NCI-H345 treated with DMSO at 0.1 percent for 48 hours (cell line): ENCODE measurements around the gene RRP12.
"Not testable (repeated sequence)": the region's sequence is repeated elsewhere in the genome, so short reads cannot be mapped to it uniquely, and the experiment has no call there.

Experiments
- DNase-seq: peaks from one replicate; lab custom pipeline; 2025; ENCODE audit not compliant: unreplicated experiment; lab: John Stamatoyannopoulos, UW

RRP12 gene, protein sequence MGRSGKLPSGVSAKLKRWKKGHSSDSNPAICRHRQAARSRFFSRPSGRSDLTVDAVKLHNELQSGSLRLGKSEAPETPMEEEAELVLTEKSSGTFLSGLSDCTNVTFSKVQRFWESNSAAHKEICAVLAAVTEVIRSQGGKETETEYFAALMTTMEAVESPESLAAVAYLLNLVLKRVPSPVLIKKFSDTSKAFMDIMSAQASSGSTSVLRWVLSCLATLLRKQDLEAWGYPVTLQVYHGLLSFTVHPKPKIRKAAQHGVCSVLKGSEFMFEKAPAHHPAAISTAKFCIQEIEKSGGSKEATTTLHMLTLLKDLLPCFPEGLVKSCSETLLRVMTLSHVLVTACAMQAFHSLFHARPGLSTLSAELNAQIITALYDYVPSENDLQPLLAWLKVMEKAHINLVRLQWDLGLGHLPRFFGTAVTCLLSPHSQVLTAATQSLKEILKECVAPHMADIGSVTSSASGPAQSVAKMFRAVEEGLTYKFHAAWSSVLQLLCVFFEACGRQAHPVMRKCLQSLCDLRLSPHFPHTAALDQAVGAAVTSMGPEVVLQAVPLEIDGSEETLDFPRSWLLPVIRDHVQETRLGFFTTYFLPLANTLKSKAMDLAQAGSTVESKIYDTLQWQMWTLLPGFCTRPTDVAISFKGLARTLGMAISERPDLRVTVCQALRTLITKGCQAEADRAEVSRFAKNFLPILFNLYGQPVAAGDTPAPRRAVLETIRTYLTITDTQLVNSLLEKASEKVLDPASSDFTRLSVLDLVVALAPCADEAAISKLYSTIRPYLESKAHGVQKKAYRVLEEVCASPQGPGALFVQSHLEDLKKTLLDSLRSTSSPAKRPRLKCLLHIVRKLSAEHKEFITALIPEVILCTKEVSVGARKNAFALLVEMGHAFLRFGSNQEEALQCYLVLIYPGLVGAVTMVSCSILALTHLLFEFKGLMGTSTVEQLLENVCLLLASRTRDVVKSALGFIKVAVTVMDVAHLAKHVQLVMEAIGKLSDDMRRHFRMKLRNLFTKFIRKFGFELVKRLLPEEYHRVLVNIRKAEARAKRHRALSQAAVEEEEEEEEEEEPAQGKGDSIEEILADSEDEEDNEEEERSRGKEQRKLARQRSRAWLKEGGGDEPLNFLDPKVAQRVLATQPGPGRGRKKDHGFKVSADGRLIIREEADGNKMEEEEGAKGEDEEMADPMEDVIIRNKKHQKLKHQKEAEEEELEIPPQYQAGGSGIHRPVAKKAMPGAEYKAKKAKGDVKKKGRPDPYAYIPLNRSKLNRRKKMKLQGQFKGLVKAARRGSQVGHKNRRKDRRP (N-terminal part only)

DNA sequence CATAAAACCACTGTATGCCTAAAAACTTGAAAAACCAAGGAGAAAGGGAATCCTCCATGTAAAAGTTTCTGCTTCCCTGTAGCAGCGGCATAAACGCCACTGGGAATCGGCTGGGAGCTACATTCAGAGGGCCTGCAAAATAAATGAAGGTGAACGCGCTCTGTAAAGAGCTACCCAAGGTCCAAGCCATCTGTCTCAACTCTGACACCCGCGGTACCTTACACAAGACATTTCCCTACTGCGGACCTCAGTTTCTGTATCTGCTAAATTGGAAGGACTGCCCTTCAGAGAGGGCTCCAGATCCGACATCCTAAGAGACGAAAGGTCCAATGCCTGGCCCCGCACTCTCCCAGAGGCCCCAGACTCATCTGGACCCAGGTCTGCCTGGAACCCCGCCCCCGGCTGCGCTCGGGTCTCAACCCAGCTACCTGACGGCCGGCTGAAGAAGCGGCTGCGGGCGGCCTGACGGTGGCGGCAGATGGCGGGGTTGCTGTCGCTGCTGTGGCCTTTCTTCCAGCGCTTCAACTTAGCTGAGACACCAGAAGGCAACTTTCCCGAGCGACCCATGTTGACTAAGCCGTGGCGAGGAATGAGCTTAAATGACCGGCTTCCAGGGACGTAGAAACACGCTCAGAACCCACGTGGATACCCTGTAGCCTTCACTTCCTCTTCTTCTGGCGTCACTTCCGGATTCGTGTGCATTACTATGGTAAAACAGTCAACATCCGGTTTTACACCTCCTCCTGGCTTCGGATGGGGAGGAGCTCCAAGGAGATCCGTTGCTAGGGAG is at the start of gene RRP12:
RRP12 (minus strand) TSS at position 676 of the 790 bp plus-strand sequence; CDS start at position 567, 109 bp downstream.
- DNase-seq, result peak; percentile 84

DNA sequence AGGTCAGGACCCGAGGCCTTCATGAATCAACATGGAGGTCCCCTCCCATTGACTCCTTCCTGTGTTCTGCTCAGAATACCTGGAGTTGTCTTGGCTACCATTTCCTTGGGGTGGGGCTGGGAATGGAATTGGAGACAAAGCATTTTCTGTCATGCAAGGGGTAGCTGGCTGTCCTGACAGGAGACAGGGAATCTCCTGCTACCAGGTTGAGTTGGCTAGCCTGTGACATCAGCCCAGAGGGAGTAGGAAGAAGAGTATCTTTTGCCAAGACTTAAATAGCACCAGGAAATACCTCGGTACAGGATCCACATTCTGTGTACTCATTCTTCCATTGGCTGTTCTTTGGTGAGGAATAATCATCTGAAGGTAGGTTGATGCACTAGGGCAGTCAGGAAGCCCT is 49.7 kb upstream of the RRP12 start:
- no peak for DNase-seq

DNA sequence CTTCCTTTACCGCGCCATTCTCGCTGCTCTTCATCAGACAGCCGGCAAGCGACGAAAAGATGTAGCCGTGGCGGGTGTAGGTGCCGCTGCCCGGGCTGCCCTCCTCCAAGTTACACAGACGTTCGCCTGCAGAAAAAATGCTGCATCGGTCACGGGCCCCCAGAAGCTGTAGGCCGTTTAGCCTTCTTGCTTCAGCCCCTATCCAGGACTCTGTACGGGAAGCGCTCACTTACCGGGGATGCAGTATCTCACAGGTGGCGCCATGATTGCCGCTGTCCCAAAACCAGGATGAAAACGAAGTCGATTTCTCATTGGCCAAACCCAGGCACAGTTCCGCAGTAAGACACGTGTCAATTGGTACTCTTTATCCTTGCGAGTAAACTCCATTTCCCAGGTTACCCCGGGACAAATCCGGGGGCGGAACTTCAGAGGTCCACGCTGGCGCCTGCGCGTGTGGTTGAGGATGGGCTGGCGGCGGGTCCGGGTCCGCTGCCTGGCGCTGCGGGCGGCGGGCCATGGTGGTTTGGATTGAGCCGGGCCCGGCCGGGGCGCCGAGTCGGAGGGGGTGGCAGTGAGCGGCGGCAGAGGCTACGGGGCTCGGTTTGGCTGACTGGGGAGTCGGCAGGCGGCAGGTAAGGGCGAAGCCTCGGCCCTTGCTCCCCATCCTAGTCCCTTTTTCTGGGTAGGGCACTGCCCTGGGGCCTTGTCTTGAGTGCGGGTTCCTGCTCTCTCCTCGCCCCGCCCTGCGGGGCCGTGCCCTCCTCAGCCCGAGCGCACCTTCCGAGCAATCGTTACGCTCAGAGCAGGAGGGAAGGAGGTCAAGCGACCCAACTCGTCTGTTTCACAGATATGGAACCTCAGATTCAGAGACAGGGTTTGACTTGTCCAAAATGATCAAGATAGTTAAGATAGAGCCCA is 44.8 kb upstream of the RRP12 start, which contains the start of the genes EXOSC1 and ZDHHC16:
EXOSC1 (minus strand) TSS at position 285 of the 918 bp plus-strand sequence; CDS start at position 264, 21 bp downstream.
ZDHHC16 (plus strand) TSS at position 454 of the 918 bp plus-strand sequence. CDS start 5,501 bp downstream, outside the sequence.
- peak; percentile 90 for DNase-seq

DNA sequence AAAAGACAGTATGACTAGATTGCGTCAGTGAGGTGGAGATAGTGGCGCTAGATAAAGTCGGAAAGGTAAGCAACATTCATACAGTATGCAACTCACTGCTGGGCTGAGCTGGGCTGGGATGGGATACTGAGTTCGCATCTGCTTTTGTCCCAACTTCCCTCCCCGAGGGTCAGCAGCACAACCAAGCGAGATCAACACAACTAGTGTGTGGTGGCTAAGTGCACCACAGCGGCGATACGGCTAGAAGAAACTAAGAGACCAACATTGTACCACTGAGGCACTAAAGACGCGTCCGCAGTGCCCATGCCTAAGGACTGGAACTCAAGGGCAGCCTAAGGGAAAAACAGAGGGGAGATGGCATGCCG is 44.2 kb upstream of the RRP12 start:
- DNase-seq, result no peak

DNA sequence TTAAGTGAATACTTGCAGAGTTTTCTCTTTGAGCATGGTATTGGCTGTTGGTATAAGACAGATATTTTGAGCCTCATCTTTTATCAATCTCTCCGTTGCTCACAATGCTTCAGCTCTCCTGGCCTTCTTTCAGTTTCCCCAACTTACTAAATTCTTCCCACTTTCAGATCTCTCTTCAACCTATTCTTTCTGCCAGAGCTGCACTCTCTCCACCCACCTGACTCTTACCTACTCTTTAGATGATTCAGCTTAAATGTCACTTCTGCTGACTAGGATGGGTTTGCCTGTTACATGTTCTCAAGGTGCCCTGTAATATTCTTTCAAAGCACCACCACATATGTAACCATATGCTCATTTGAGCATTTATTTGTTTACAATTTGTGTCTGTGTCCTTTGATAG is 43.1 kb upstream of the RRP12 start:
- DNase-seq, result no peak

DNA sequence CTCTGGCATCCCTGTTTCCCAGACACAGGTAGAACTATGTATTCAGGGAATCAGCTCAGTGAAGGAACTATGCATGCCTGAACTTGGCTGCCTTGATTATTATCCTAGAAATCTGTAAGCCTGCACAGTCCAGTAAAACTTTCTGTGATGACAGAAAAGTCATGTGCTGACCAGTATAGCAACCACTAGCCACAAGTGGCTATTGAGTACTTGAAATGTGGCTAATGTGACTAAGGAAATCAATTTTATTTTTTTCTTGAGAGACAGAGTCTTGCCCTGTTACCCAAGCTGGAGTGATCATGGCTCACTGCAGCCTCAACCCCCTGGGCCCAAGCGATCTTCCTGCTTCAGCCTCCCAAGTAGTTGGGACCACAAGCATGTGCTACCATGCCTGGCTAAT is 41.1 kb upstream of the RRP12 start:
- no peak for DNase-seq

DNA sequence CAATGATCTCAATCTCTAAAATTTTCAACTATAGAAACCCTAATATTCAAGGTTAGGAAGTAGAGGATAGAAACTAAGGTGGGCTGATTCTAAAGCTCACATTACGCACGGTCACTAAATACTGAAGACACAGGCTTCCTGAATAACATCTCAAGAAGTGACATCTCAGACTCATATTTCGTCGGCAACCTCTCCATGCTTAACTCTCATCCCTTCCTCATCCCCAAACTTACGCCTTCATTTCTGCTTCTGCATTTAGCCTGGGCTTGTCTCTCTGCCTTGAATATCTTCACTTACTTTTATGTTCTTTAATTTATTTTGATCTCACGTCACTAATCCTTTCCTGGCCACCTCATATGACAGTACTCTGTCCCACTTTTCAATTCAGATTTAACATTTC is 34.1 kb upstream of the RRP12 start:
- no peak for DNase-seq

DNA sequence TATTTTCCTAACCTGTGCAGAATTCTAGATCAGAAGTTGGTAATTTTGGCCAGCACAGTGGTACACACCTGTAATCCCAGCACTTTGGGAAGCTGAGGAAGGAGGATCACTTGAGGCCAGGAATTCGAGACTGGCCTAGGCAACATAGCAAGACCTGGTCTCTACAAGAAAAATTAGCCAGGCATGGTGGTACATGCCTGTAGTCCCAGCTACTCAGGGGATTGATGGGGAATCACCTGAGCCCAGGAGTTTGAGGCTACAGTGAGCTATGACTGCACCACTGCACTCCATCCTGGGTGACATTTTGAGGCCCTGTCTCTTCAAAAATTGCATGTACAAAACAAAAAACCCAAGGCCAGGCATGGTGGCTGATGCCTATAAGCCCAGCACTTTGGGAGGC is 33.4 kb upstream of the RRP12 start:
- DNase-seq, result no peak

DNA sequence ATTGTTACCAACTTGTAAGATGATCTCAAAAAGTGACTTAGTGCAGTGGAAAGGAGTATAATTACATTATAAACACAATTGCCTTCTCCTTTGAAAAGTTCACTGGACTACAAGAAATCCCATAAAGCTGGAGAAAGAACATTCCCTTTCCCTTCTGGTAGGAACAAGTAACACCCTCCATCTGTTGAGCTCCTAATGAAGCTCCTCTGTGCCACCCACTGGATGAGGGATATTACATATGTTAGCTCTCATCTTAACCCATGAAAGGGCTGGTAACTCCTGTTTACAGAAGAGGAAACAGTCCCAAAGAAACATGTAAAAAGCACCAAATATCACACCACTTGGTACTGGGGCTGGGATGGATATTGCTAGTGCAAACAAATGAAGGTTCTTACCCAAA is 32.9 kb upstream of the RRP12 start:
- DNase-seq, result no peak

DNA sequence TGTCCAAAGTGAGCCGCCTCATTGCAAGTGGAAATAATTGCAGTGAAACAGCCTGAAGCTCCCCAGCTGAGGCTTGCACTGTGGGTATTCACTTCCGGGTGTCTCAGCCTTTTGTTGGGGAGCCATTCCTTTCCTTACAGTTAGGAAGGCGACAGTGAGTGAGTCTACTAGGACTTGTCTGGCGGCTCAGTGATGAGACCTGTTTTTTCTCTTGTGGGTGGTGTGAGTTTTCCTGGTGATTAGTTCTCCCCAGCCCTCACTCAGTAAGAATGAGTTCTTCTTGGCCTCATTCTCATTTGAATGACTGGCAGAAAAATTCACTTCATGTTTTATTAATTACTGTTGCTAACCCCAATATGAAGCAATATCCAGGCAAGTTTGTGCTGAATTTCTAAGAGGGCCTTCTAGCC is 27.4 kb upstream of the RRP12 start:
- DNase-seq, result no peak

DNA sequence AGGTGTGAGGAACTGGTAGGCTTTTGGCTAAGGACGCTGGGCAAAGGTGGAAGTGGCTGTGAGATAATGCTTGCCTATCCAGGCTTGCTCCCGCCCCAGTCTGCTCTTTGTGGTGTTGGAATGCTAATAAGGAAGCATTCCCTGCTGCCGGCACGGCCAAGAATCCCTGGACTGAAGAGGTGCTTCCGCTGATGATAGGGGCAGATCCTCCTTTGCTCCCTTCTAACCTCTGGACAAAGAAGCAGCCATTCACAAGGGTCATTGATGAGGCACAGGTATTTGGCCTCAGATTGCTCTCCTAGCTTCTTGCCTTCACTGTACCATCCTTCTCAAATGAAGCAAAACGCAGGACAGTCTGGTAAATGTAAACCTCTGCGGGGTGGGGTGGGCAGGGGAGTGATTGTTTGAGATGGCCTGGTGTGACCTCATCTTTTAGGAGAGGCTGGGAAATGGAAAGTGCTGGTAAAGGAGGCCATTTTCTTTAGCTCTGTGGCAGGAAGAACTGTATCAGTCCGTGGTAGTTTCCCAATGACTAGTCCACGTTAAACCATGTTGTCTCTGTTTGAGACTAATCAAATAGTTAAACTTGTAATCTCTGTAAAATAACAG is 26.5 kb upstream of the RRP12 start:
- no peak for DNase-seq

DNA sequence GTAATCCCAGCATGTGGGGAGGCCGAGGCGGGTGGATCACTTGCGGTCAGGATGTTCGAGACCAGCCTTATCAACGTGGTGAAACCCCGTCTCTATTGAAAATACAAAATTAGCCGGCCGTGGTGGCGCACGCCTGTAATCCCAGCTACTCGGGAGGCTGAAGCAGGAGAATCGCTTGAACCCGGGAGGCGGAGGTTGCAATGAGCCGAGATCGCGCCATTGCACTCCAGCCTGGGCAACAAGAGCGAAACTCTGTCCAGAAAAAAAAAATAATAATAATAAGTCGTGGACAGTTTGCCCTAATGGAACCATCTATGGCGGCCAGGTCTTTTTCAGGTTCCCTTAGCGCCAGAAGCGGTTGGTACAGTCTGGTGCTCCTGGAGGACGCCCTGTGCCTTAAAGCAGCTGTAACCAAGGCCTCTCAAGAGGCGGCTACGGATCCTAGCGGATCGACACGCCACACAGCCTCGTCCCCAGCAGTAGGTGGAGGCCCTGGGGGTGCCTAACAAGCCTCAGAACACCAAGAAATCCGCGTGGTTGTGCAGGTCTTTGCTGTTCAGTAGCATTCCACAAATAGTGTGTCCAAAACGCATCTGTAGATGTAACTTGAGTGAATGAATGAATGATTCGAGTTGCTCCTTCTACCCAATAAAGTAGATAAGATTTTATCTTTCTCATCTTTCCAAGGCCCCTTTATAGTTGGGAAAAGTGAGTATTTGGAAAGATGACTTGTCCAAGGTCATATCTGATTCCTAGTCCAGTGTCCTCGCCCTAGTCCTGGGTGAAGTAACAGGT is 25.8 kb upstream of the RRP12 start:
- DNase-seq, result no peak

DNA sequence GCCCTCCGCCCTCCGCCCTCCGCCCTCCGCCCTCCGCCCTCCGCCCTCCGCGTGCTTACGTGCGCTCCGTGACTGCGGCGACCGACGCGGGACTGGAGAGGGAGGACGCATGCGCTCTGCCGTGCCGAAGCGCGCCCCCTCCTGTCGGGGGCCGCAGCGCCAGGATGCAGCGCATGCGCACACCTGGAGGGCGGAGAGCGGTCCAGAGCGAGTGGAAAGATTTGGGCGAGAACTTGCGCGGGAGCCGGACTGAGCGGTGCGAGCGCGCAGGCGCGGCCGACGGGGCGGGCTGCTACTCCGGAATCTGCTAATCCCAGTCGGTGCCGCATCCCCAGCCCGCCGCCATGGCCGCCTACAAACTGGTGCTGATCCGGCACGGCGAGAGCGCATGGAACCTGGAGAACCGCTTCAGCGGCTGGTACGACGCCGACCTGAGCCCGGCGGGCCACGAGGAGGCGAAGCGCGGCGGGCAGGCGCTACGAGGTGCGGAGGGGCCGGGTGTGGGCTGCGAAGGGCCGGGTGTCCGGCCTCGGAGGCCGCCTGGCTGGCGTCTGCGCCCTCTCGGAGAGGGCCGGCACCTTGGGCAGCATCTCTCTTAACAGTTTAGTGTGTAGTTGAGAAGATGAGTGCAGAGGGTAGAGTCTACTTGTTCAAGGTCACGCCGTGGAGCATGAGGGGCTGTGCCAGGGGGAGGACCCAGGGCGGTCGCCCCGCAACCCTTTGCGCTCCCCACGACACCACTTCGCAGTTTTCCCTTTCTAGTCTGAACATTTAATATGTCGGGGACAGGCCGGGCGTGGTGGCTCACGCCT is 25.0 kb upstream of the RRP12 start, which contains the start of gene PGAM1:
PGAM1 (plus strand) TSS at position 228 of the 812 bp plus-strand sequence; CDS start at position 345, 117 bp downstream.
- DNase-seq, result peak; percentile 71

DNA sequence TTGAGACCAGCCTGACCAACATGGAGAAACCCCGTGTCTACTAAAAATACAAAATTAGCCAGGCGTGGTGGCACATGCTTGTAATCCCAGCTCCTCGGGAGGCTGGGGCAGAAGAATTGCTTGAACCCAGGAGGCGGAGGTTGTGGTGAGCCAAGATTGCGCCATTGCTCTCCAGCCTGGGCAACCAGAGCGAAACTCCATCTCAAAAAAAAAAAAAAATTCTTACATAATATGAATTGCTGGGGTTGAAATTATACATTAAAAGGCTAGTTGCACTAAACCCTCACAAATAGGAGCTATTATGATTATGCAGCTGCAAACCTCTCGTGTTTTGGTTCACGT is 22.6 kb upstream of the RRP12 start:
- not testable (repeated sequence) for DNase-seq

DNA sequence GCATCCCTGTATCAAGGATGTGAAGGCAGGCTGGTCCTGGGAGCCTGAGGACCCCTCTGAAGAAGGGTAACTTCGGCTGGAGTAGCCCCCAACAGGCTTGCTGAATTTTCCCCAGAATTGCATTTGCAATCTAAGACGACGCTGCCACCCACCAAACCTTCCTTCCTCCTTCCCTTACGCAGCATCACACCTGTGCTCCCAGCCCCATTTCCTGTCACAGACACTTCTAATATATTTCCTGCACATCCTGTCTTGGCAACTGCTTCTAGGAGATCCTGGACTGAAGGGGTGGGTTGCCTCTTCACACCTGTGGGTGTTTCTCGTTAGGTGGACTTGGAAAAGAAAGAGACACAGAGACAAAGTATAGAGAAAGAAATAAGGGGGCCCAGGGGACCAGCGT is 15.4 kb upstream of the RRP12 start:
- DNase-seq, result no peak

DNA sequence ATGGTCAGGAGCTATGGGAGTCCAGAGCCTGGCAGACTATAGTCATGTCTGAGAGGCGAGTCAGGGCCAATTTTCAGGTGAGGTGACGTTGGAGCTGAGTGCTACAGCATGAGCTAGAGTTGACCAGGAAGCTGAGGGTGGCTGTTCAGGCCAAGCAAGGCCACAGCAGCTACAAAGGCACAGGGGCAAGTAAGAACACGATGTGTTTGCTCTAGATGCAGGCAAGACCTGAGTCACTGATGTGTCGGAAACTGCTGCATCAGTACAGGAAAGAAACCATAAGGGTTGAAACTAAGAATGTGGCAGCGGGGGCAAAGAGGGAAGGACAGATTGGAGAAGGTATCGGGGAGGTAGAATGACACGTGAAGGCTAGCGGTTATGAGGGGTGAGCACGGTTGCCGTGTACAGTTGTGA is 11.8 kb upstream of the RRP12 start:
- no peak for DNase-seq

DNA sequence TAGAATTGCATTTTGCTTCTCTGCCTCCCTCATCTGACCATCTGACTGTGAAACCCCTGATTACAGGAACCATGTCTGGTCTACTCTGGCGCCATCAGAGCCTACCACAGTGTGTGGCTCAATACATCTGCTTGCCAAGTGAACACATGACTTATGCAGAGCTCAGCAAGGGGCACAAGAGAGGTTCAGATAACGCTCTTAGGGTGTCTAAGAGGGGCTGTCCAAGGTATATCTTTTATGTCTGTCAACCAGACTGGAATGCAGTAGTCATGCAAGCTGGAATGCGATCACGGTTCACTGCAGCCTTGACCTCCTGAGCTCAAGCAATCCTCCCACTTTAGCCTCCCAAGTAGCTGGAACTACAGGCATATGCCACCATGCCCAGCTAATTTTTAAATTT is 10.3 kb upstream of the RRP12 start:
- no peak for DNase-seq
